D721Med (cell line): ENCODE data around the gene NFIA.

Experiments
- DNase-seq: peaks from one replicate; pipeline ENCODE4 v3.0.0; 2011; ENCODE audit warnings: low spot score; ENCODE audit not compliant: insufficient read length
- FAIRE-seq: peaks from 2 replicates; lab custom pipeline; 2011; peaks lifted over from hg19 to GRCh38; lab: Jason Lieb, UNC
- CTCF ChIP-seq: IDR thresholded peaks from 2 replicates; pipeline ENCODE4 v1.5.1; 2012; ENCODE audit warnings: mild to moderate bottlenecking, control low read depth; ENCODE audit not compliant: insufficient read depth; ENCODE audit errors: missing control alignments

The NFIA gene

GRCh38 chr1:61323681-61324328, 241.4 kb downstream of the NFIA start:
- no peak for FAIRE-seq
- no peak for TF ChIP-seq CTCF
- no peak for DNase-seq

GRCh38 chr1:61326713-61327112, 244.4 kb downstream of the NFIA start:
- TF ChIP-seq CTCF, result no peak
- no peak for FAIRE-seq
- DNase-seq, result no peak

- FAIRE-seq (no peak), DNase-seq (no peak)
- TF ChIP-seq CTCF, result no peak
Observed at GRCh38 chr1:61327436-61327835, 245.1 kb downstream of the NFIA start.

- DNase-seq (no peak), FAIRE-seq (no peak)
- TF ChIP-seq CTCF, result no peak
Observed at GRCh38 chr1:61329556-61329955, 247.2 kb downstream of the NFIA start.

GRCh38 chr1:61330018-61330417, 247.7 kb downstream of the NFIA start:
- DNase-seq (no peak), FAIRE-seq (no peak)
- TF ChIP-seq CTCF, result no peak

GRCh38 chr1:61330571-61330970, 248.2 kb downstream of the NFIA start:
- TF ChIP-seq CTCF, result no peak
- no peak for FAIRE-seq
- no peak for DNase-seq

- FAIRE-seq (no peak), DNase-seq (no peak)
- no peak for TF ChIP-seq CTCF
Observed at GRCh38 chr1:61332196-61332753, 249.9 kb downstream of the NFIA start.
